ENCODE results near the gene ZNF780B.

The ZNF780B gene

DNA sequence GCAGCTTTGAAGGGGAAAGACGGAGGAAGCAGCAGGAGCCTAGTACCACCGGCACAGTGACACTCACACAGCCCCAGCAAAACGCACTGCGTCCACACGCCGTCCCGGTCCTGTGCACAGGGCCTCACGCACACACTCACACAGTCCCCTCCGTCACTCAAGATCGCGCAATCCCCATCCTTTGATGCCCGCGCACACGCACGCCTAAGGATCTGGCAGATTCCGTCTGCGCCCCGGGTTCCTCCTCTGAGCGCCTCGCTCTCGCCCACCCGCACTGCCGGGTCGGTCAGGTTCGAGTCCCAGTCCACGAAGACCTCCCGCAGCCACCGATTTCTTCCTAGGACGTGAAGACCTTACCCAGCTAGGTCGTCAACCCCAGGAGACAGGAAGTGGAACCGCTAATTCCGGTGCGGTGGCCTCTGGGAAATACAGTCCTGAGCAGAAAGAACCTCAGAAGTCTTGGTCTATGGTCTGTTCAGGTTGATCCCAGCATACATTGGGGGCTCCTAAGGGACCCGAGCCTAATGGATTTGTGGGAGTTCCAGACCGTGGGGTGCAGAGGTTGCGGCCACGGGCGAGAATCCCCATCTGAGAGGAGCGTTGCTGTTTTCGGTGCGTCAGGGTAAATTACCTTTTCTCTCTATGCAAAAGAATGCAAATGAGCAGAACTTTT is at the start of gene ZNF780B:
ZNF780B (minus strand) TSS at position 400 of the 673 bp plus-strand sequence. CDS start 5,899 bp downstream, outside the sequence.
- Mint-ChIP-seq H3K27ac (peak within 1 kb of the TSS; percentile 96), H3K4me3 (peak within 1 kb of the TSS; percentile 99), H3K9me3 (peaks cover 18% of the 10 kb centered on the region), H3K4me1 (peaks cover 42% of the 10 kb centered on the region), H3K36me3 (no peaks in the 10 kb centered on the region)
- DNase-seq (ENCODE audit: low spot score in 2 of 2): peak; percentile 37 to 82
- peak; percentile 96 for ATAC-seq

DNA sequence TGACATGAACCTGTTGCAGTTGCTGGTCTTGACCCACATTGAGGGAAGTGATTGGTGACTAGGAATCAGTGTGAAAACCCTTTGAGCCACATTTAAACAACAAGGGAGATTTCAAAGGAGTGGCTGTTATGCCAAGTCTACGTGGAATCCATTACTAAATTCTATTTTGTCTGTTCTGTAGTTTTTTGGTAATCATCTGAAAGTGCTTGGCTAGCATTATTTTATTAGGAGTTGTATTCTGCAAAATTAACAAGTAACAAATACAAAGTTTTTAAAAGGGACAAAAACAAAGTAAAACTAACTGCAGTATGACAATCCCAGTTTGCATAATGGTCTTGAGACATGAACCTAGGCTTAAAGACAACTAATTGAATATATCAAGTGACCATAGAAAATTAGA is 48.7 kb upstream of the ZNF780B start:
- Mint-ChIP-seq H3K27ac (no peak overlapping the region), H3K4me3 (no peak overlapping the region), H3K4me1 (no peaks in the 10 kb centered on the region), H3K36me3 (no peaks in the 10 kb centered on the region), H3K9me3 (no peaks in the 10 kb centered on the region)
- no peak for DNase-seq (ENCODE audit: low spot score in 2 of 2)
- no peak for ATAC-seq

DNA sequence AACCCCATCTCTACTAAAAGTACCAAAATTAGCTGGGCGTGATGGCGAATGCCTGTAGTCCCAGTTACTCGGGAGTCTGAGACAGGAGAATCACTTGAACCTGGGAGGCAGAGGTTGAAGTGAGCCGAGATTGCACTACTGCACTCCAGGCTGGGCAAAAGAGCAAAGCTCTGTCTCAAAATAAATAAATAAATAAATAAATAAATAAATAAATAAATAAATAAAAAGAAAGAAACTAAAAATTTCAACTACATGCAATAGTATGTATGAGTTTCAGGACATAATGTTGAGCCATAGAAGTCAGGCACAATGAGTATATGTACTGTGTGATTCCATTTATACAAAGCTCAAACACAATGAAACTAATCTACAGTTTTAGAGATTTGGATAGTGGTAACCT is 47.6 kb upstream of the ZNF780B start:
- H3K36me3 Mint-ChIP-seq: no peaks in the 10 kb centered on the region
- DNase-seq (ENCODE audit: low spot score in 2 of 2) (no peak), ATAC-seq (no peak)
- no peak overlapping the region for H3K27ac Mint-ChIP-seq
- no peaks in the 10 kb centered on the region for H3K4me1 Mint-ChIP-seq
- H3K4me3 Mint-ChIP-seq: no peak overlapping the region
- H3K9me3 Mint-ChIP-seq: no peaks in the 10 kb centered on the region

DNA sequence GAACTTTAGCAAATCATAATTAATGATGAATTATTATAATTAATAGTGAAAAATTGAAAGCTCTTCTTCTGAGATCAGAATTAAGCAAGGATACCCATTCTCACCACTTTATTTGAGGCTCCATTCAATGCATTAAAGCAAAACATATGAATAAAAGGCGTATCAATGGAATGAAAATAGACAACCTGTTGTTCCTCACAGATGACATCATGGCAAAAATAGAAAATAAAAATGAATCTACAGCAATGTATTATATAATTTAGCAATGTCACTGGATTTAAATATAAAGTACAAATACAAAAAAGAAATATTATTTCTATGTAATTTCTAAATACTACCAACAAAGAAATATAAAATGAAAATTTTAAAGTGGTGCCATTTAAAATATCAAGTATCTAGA is 45.8 kb upstream of the ZNF780B start:
- no peak overlapping the region for H3K4me3 Mint-ChIP-seq
- H3K4me1 Mint-ChIP-seq: no peaks in the 10 kb centered on the region
- no peak overlapping the region for H3K27ac Mint-ChIP-seq
- H3K36me3 Mint-ChIP-seq: no peaks in the 10 kb centered on the region
- DNase-seq (ENCODE audit: low spot score in 2 of 2): no peak
- ATAC-seq: no peak
- H3K9me3 Mint-ChIP-seq: no peaks in the 10 kb centered on the region

DNA sequence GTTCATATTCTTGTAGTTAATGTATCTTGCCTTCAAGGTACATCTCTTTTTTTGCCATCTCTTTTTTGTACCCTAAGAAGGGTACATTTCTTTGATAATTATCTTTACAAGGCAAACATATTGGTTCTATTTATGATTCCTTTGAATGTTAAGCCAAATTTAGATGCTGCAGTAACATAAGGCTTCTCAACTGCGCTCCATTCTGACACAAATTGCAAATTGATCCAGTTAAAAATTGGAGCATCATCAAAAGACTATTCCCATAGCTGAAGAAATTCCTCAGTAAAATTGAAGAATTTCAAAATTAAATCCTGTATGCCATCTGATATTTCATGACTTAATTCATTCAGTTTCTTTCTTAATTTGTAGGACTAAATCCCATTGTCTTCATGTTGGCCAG is 37.4 kb upstream of the ZNF780B start:
- Mint-ChIP-seq H3K9me3 (peaks cover 3% of the 10 kb centered on the region), H3K4me1 (peaks cover 30% of the 10 kb centered on the region), H3K27ac (no peak overlapping the region), H3K4me3 (no peak overlapping the region), H3K36me3 (peaks cover 14% of the 10 kb centered on the region)
- ATAC-seq: no peak
- DNase-seq (ENCODE audit: low spot score in 2 of 2): no peak

DNA sequence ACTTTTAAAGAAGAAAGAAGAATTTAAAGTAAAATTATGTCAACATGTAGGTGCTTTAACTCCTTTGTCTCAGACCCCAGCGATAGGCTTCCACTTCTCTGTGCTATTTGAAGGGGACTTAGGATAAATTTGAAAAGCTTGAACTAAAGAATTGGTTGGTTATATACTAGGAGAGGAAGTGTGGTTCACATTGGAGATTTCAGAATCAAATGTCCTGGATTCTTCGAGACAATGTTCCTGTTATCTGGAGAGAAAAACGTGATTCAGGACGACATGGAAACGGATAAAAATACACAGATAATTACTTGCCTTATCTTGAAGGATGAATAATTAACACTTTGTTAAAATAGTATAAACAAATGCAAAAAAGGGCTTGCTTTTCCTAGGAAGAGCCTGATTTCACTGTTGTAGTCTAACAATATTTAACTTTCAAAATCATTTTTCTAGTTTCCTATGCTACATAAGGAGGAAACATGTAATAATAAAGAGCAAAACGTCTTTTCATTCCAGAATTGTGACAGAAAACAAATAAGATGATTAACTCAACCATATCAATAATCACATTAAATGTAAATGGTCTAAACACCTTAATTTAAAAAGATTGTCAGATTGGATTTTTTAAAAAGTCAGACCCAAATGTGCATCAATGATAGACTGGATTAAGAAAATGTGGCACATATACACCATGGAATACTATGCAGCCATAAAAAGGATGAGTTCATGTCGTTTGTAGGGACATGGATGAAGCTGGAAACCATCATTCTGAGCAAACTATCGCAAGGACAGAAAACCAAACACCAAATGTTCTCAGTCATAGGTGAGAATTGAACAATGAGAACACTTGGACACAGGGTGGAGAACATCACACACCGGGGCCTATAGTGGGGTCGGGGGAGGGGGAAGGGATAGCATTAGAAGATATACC is 35.4 kb upstream of the ZNF780B start:
- no peak for ATAC-seq
- peaks cover 42% of the 10 kb centered on the region for H3K4me1 Mint-ChIP-seq
- H3K9me3 Mint-ChIP-seq: peaks cover 3% of the 10 kb centered on the region
- peak overlapping the region; percentile 100 for H3K4me3 Mint-ChIP-seq
- peaks cover 24% of the 10 kb centered on the region for H3K36me3 Mint-ChIP-seq
- H3K27ac Mint-ChIP-seq: peak overlapping the region; percentile 100
- DNase-seq (ENCODE audit: low spot score in 2 of 2): no peak

DNA sequence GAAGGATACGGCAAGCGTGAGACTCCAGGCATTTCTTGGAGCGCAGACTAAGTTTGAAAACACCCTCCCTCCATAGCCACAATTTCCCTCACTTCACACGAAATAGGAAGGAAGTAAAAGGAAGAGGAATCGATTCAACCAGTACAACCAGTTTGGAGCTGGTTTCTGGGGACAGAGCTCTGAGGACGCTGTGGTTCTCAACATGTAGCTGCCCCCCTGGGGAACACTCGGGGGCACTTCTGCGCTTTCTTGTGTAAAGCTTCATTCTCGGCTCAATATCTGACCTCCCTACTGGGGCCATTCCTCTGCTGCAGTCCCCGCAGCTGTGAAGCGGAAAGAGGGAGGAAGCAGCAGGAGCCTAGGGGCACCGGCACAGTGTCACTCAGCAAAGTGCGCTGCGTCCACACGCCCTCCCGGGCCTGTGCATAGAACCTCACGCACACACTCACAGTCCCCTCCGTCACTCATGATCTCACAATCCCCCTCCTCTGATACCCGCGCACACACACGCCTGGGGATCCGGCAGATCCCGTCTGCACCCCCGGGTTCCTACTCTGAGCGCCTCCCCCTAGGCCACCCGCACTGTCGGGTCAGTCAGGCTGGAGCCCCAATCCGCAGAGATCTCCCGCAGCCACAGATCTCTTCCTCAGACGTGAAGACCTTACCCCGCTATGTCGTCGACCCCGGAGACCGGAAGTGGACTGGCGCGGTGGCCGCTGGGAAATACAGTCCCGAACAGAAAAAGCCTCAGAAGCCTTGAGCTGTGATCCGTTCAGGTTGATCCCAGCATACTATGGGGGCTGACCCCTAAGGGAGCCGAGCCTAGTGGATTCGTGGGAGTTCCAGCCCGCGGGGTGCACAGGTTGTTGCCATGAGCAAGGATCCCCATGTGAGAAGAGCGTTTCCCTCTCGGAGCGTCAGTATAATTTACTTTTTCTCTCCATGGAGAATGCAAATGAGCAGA is 34.5 kb upstream of the ZNF780B start, which contains the start of gene ZNF780A:
ZNF780A (minus strand) TSS at position 703 of the 964 bp plus-strand sequence. CDS start 6,190 bp downstream, outside the sequence.
- Mint-ChIP-seq H3K4me3 (peak within 1 kb of the TSS; percentile 100), H3K36me3 (peaks cover 24% of the 10 kb centered on the region), H3K9me3 (peaks cover 3% of the 10 kb centered on the region), H3K4me1 (peaks cover 42% of the 10 kb centered on the region), H3K27ac (peak within 1 kb of the TSS; percentile 100)
- ATAC-seq (peak; percentile 95), DNase-seq (ENCODE audit: low spot score in 2 of 2) (peak; percentile 53 to 85)

DNA sequence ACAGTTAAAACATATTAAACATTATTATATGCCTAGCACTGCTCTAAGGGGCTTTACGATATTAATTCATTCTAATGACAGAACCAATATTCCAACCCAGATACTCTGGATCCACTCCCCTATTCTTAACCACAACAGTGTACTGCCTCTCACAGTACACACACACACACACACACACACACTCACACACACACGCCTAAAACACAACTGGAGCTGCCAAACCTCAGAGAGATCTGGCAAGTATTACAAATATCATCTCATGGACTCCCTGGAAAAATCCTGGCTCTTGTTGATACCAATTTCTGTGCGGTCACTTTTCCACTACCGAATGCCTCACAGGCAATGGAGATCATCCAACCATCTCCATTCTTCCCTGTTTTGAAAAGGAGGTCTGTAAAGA is 33.4 kb upstream of the ZNF780B start:
- Mint-ChIP-seq H3K27ac (peak overlapping the region; percentile 100), H3K4me3 (peak overlapping the region; percentile 100), H3K9me3 (peaks cover 3% of the 10 kb centered on the region), H3K4me1 (peaks cover 42% of the 10 kb centered on the region), H3K36me3 (peaks cover 30% of the 10 kb centered on the region)
- ATAC-seq (no peak), DNase-seq (ENCODE audit: low spot score in 2 of 2) (no peak)

DNA sequence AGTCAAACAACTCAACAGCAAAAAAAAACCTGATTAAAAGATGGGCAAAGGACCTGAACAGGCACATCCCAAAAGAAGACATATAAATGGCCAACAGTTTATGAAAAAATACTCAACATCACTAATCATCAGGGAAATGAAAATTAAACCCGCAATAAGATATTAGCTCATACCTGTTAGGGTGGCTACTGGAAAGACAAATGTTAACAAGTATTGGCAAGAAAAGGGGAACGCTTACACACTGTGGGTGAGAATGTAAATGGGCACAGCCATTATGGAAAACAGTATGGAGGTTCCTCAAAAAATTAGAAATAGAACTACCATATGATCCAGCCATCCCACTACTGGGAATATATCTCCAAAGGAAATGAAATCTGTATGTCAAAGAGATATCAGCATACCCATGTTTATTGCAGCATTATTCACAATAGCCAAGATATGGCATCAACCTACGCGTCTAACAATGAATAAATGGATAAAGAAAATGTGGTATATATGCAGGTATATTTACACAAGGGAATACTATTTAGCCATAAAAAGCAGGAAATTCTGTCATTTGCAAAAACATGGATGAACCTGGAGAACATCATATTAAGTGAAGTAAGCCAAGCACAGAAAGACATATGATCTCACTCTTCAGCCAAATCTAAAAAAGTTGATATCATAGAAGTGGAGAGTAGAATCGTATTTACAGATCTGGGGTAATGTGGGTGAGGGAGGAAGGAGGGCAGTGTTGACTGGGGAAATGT is 32.4 kb upstream of the ZNF780B start:
- Mint-ChIP-seq H3K9me3 (peaks cover 3% of the 10 kb centered on the region), H3K36me3 (peaks cover 40% of the 10 kb centered on the region), H3K27ac (peak overlapping the region; percentile 3), H3K4me3 (peak overlapping the region; percentile 100), H3K4me1 (peaks cover 42% of the 10 kb centered on the region)
- no peak for ATAC-seq
- DNase-seq (ENCODE audit: low spot score in 2 of 2): no peak

DNA sequence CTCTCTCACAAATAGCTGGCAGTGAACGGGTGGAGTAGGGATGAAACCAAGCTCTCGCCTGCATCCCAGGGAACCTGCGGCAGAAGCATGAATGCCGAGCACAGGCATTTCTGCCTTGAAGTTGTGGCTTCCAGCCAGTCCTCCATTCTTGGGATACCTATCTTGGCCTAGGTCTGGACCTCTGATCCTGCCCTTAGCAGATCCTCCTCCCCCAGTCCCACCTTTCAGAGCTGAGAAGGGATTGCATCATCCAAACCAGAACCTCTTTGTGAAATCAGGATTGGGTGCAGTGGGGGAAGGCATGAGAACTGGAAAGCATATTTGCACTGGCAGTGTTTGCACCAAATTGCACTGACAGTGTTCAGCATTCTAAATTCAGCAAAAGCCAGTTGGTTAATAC is 28.9 kb upstream of the ZNF780B start:
- peaks cover 27% of the 10 kb centered on the region for H3K4me1 Mint-ChIP-seq
- no peak for ATAC-seq
- H3K27ac Mint-ChIP-seq: no peak overlapping the region
- no peak for DNase-seq (ENCODE audit: low spot score in 2 of 2)
- H3K9me3 Mint-ChIP-seq: peaks cover 7% of the 10 kb centered on the region
- H3K4me3 Mint-ChIP-seq: no peak overlapping the region
- peaks cover 67% of the 10 kb centered on the region for H3K36me3 Mint-ChIP-seq

DNA sequence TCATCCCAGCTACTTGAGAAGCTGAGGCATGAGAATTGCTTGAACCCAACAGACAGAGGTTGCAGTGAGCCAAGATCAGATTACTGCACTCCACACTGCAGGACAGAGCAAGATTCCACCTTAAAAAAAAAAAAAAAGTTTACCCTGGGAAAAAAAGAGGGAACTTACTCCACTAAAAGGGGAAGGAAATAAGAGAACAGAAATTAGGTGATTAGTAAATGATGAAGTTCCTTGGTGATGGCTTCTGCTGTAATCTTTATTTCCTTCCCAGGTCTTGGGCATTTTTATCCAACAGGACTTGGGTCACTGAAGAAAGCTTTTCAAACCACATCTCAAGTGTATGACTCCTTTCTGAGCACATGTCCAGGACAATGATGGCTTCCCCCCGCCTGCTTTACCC is 25.4 kb upstream of the ZNF780B start:
- no peak for ATAC-seq
- no peak overlapping the region for H3K4me3 Mint-ChIP-seq
- no peaks in the 10 kb centered on the region for H3K4me1 Mint-ChIP-seq
- peaks cover 26% of the 10 kb centered on the region for H3K9me3 Mint-ChIP-seq
- H3K27ac Mint-ChIP-seq: no peak overlapping the region
- no peak for DNase-seq (ENCODE audit: low spot score in 2 of 2)
- peaks cover 87% of the 10 kb centered on the region for H3K36me3 Mint-ChIP-seq

DNA sequence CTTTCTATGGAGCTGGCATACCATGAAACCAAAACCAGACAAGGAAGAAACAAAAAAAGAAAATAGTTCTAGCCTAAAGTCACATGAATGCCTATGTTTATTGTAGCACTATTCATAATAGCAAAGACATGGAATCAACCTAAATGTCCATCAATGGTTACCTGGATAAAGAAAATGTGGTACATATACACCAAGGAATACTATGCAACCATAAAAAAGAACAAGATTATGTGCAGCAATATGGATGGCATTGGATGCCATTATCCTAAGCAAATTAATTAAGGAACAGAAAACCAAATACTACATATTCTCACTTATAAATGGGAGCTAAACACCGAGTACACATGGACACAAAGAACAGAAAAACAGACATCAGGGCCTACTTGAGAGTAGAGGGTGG is 24.3 kb upstream of the ZNF780B start:
- Mint-ChIP-seq H3K27ac (no peak overlapping the region), H3K4me1 (no peaks in the 10 kb centered on the region), H3K4me3 (no peak overlapping the region), H3K36me3 (peaks cover 99% of the 10 kb centered on the region), H3K9me3 (peaks cover 26% of the 10 kb centered on the region)
- no peak for DNase-seq (ENCODE audit: low spot score in 2 of 2)
- ATAC-seq: no peak

DNA sequence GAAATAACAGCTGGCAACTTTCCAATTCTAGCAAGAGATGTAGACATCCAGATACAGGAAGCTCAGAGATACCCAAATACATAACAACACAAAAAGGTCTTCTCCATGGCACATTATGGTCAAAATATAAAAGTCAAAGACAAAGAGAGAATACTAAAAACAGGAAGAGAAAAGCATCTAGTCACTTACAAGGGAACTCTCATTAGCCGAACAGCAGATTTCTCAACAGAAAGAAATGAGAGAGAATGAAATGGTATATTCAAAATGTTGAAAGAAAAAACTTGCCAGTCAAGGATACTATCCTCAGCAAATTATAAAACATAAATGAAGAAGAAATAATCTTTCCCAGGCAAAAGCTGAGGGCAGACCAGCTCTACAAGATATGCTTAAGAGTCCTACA is 22.3 kb upstream of the ZNF780B start:
- Mint-ChIP-seq H3K4me1 (no peaks in the 10 kb centered on the region), H3K9me3 (peaks cover 26% of the 10 kb centered on the region), H3K27ac (no peak overlapping the region), H3K4me3 (no peak overlapping the region), H3K36me3 (peaks cover 99% of the 10 kb centered on the region)
- ATAC-seq (no peak), DNase-seq (ENCODE audit: low spot score in 2 of 2) (no peak)

DNA sequence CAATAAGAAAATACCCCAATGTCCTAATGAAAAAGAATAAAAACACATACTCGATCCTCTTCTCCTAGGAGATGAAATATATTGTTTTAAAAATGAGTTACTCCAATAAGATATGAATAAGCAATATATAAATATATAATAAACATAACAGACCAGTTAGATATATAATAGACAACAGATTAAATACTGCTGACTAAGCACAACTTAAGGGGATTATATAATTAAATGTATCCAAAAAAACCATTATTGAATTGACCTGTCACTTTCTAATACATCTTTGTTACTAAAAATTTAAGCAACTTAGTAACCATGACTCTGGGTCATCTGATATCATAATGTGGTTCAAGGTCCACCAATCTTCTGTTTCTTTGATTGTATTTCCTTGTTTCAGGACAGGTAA is 14.0 kb upstream of the ZNF780B start:
- no peak for ATAC-seq
- no peaks in the 10 kb centered on the region for H3K4me1 Mint-ChIP-seq
- peaks cover 11% of the 10 kb centered on the region for H3K9me3 Mint-ChIP-seq
- DNase-seq (ENCODE audit: low spot score in 2 of 2): no peak
- H3K4me3 Mint-ChIP-seq: no peak overlapping the region
- peaks cover 16% of the 10 kb centered on the region for H3K36me3 Mint-ChIP-seq
- no peak overlapping the region for H3K27ac Mint-ChIP-seq
